ENCODE measurements around the gene TMEM233.

- TF ChIP-seq, protein P1, sequence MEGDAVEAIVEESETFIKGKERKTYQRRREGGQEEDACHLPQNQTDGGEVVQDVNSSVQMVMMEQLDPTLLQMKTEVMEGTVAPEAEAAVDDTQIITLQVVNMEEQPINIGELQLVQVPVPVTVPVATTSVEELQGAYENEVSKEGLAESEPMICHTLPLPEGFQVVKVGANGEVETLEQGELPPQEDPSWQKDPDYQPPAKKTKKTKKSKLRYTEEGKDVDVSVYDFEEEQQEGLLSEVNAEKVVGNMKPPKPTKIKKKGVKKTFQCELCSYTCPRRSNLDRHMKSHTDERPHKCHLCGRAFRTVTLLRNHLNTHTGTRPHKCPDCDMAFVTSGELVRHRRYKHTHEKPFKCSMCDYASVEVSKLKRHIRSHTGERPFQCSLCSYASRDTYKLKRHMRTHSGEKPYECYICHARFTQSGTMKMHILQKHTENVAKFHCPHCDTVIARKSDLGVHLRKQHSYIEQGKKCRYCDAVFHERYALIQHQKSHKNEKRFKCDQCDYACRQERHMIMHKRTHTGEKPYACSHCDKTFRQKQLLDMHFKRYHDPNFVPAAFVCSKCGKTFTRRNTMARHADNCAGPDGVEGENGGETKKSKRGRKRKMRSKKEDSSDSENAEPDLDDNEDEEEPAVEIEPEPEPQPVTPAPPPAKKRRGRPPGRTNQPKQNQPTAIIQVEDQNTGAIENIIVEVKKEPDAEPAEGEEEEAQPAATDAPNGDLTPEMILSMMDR (IDR thresholded peaks at IDR 0.05; ENCODE audit: poor library complexity): no peak
- no peak for TF ChIP-seq EZH2phosphoT487 (IDR thresholded peaks at IDR 0.05; ENCODE audit: low read depth, severe bottlenecking, unreplicated experiment)
Measured at GRCh38 chr12:119687879-119688278, 94.3 kb downstream of the TMEM233 start.
